Activated CD4-positive, alpha-beta T cell treated with anti-CD3 and anti-CD28 coated beads for 36 hours (primary cell): ENCODE measurements around the gene UBASH3A. TPM values are rescaled to one million over a fixed set of nuclear protein-coding genes. Genes with fewer than 3 reads are reported as not detected.

Experiments used
- ATAC-seq: fragments of 200-7000 bp; cut with Tn5 transposase; one replicate; pipeline ENCODE4 v1.10.0; 2021; ENCODE audit warnings: mild to moderate bottlenecking, moderate library complexity
- CTCF ChIA-PET: fragments of 350-600 bp; sonication (Branson Sonifier 250); formaldehyde crosslinking; loops from one replicate; lab custom pipeline; 2021; ENCODE audit warnings: antibody characterized with exemption; lab: Charles Lee
- POLR2A ChIA-PET: fragments of 350-600 bp; sonication (Branson Sonifier 250); formaldehyde crosslinking; loops from one replicate; lab custom pipeline; 2021; ENCODE audit warnings: antibody characterized with exemption, inconsistent platforms; lab: Charles Lee
- DNase-seq: peaks from one replicate; pipeline ENCODE4 v3.0.0-alpha.2; 2020
- H3K27ac Mint-ChIP-seq: one replicate; pipeline ENCODE4 v1.8.0; 2021; ENCODE audit warnings: mixed read lengths
- H3K27me3 Mint-ChIP-seq: one replicate; pipeline ENCODE4 v1.8.0; 2021; ENCODE audit warnings: mixed read lengths
- H3K36me3 Mint-ChIP-seq: one replicate; pipeline ENCODE4 v1.8.0; 2021; ENCODE audit warnings: low read depth, mixed read lengths
- H3K4me1 Mint-ChIP-seq: one replicate; pipeline ENCODE4 v1.8.0; 2021; ENCODE audit warnings: mixed read lengths
- H3K4me3 Mint-ChIP-seq: one replicate; pipeline ENCODE4 v1.8.0; 2021; ENCODE audit warnings: mild to moderate bottlenecking, moderate library complexity, mixed read lengths
- H3K9me3 Mint-ChIP-seq: one replicate; pipeline ENCODE4 v1.8.0; 2021; ENCODE audit warnings: low read depth, mixed read lengths
- intact Hi-C, 2 experiments: fragments of 100-400 bp; cut with DNase I in 1 of 2; cut with micrococcal nuclease in 1 of 2; formaldehyde crosslinking; loops; one replicate each; pipeline versions ENCODE4 v1.14.2 to v1.15.1; 2022 to 2024; cut with DNase I, micrococcal nuclease
- total RNA-seq, 2 experiments: library from RNA; stranded (reverse); gene quantifications; one replicate each; pipeline ENCODE4 v1.2.3, GENCODE V29; 2021

Gene UBASH3A
- total RNA-seq, 2 experiments from 2014 or later = 37.3 to 39.0 TPM

GRCh38 chr21:42427809-42428419 lies 24.2 kb downstream of the UBASH3A start:
- H3K27me3 Mint-ChIP-seq = no peaks in the 10 kb centered on the region
- H3K27ac Mint-ChIP-seq = no peak overlapping the region
- peaks cover 7% of the 10 kb centered on the region for H3K9me3 Mint-ChIP-seq
- CTCF ChIA-PET = interaction anchor here (0.6 kb wide), 1 partner anchor 118 kb away, joined by 4 read pairs; no protein-coding TSS in a partner anchor
- H3K36me3 Mint-ChIP-seq = peaks cover 71% of the 10 kb centered on the region
- intact Hi-C loops = loop anchor here in 1 of 2 experiments (5.0 kb wide), 2 partner anchors 36 to 91 kb away; no protein-coding TSS in a partner anchor
- DNase-seq (no peak), ATAC-seq (no peak)
- H3K4me1 Mint-ChIP-seq = peaks cover 50% of the 10 kb centered on the region
- POLR2A ChIA-PET = no interaction called here
- no peak overlapping the region for H3K4me3 Mint-ChIP-seq

- POLR2A ChIA-PET = no interaction called here
- CTCF ChIA-PET = interaction anchor here (0.7 to 1.2 kb wide), 3 partner anchors 12 to 61 kb away, joined by 3 to 4 read pairs (median 3); no protein-coding TSS in a partner anchor
- ATAC-seq = no peak
- H3K9me3 Mint-ChIP-seq = peaks cover 7% of the 10 kb centered on the region
- no peak overlapping the region for H3K4me3 Mint-ChIP-seq
- peaks cover 46% of the 10 kb centered on the region for H3K4me1 Mint-ChIP-seq
- DNase-seq = no peak
- intact Hi-C loops = loop anchor here in 1 of 2 experiments (5.0 kb wide), 2 partner anchors 37 to 92 kb away; no protein-coding TSS in a partner anchor
- peaks cover 71% of the 10 kb centered on the region for H3K36me3 Mint-ChIP-seq
- H3K27ac Mint-ChIP-seq = peak overlapping the region; percentile 14
- no peaks in the 10 kb centered on the region for H3K27me3 Mint-ChIP-seq
Observed at GRCh38 chr21:42429021-42429420, 25.3 kb downstream of the UBASH3A start.

GRCh38 chr21:42429856-42430255 lies 26.2 kb downstream of the UBASH3A start:
- Mint-ChIP-seq H3K27ac (no peak overlapping the region), H3K27me3 (no peaks in the 10 kb centered on the region), H3K36me3 (peaks cover 73% of the 10 kb centered on the region), H3K4me1 (peaks cover 46% of the 10 kb centered on the region), H3K9me3 (peaks cover 7% of the 10 kb centered on the region), H3K4me3 (no peak overlapping the region)
- no peak for ATAC-seq
- intact Hi-C loops = loop anchor here in 1 of 2 experiments (5.0 kb wide), 2 partner anchors 38 to 93 kb away; no protein-coding TSS in a partner anchor
- POLR2A ChIA-PET = interaction anchor here (0.8 kb wide), 1 partner anchor 36 kb away, joined by 3 read pairs; no protein-coding TSS in a partner anchor
- no peak for DNase-seq
- CTCF ChIA-PET = interaction anchor here (1.1 kb wide), 1 partner anchor 62 kb away, joined by 3 read pairs; no protein-coding TSS in a partner anchor

DNA sequence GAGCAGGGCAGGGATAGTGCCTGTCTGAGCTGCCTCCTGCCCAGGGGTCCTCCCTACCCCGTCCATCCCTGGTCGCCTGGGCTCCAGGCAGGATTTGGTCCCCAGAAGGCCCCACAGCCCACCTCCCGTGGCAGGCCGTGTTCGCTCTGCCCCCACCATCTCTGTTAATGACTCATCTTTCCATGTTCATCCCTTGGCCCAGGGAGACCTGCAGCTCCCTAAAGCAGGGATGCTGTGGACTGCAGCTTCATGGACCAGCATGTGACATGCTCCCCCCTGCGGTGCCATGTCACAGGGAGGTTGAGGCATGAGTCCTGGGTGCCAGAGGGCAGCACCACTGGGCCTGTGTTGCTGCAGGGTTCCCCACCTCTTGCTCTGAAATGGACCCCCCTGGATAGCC lies 26.8 kb downstream of the UBASH3A start:
- no peak for ATAC-seq
- H3K27me3 Mint-ChIP-seq = no peaks in the 10 kb centered on the region
- POLR2A ChIA-PET = interaction anchor here (0.8 kb wide), 1 partner anchor 37 kb away, joined by 3 read pairs; no protein-coding TSS in a partner anchor

DNA sequence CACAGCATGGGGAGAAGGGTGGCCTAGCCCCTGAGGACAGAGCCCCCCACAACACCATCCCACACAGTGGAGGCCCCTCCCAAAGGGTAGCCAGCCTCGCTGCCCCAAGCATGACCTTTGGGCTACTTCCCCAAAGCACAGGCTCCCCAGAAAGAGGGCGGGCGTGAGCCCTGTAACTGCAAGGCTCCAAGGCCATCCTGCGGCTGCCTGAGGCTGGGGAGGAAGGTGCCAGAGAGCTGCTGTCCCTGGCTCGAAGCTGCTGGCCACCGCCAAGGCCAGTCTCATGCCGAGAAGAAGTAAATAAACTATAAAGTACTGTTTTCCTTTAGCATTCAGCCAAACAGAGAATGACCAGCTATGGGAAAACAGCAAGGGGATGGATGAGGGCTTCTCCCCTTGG lies 27.5 kb downstream of the UBASH3A start:
- Mint-ChIP-seq H3K4me3 (no peak overlapping the region), H3K27ac (no peak overlapping the region), H3K36me3 (peaks cover 75% of the 10 kb centered on the region), H3K9me3 (peaks cover 7% of the 10 kb centered on the region), H3K27me3 (no peaks in the 10 kb centered on the region), H3K4me1 (peaks cover 40% of the 10 kb centered on the region)
- intact Hi-C loops = no loop called here
- DNase-seq = no peak
- ChIA-PET POLR2A (no interaction called here), CTCF (interaction anchor here (0.7 kb wide), 1 partner anchor 39 kb away, joined by 5 read pairs; no protein-coding TSS in a partner anchor)
- ATAC-seq = no peak

More for the DNA sequence above, 26.8 kb downstream of the UBASH3A start:
- DNase-seq = no peak
- CTCF ChIA-PET = no interaction called here
- Mint-ChIP-seq H3K36me3 (peaks cover 75% of the 10 kb centered on the region), H3K27ac (no peak overlapping the region), H3K4me3 (no peak overlapping the region), H3K9me3 (peaks cover 7% of the 10 kb centered on the region), H3K4me1 (peaks cover 45% of the 10 kb centered on the region)
- intact Hi-C loops = no loop called here

DNA sequence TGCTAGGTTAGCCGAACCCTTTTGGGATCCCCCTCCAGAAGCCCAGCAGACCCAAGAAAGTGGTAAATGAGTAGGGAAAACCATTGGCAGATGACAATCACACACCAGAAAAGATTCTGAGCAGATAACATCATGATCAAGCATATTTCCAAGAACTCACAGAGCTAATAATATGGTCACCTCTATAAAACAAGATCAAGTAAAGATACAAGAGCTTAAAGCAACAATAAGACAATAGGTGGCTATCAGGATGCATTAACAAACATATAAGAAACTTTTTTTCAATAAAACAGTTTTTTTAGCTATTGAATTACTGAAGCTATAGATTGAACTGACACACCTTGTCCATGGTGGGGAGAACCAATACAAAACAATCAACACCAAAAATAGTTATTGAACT lies 29.0 kb downstream of the UBASH3A start:
- peaks cover 72% of the 10 kb centered on the region for H3K36me3 Mint-ChIP-seq
- POLR2A ChIA-PET = no interaction called here

DNA sequence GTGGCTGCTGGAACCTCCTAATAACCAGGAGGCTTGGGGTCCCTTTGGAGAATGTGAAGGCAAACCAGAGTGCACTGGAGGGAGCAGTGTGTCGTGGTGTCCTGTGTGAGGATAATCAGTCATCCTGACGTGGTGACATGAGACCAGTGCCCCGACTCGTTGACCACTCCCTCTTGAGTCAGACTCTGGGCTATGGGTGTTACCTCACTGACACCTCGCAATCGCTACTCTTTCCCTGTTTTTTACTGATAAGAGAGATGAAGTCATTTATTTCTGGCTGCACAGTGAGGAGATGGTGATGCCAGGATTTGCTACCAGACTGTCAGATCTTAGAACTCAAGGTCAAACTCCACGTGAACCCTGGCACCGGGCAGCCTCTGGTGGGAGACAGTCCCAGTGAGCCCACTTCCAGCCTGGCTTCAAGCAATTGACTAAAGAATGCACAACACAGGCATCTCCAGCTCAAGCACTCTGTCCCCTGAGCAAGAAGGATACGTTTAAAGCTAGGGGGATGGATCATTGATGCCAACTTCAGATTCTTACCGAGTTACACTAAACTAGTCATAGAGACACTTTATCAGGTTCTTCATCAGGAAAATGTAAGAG lies 30.3 kb downstream of the UBASH3A start:
- intact Hi-C loops = no loop called here
- Mint-ChIP-seq H3K36me3 (peaks cover 77% of the 10 kb centered on the region), H3K27me3 (no peaks in the 10 kb centered on the region), H3K4me3 (no peak overlapping the region), H3K27ac (peak overlapping the region; percentile 79), H3K4me1 (peaks cover 46% of the 10 kb centered on the region), H3K9me3 (peaks cover 7% of the 10 kb centered on the region)
- ATAC-seq (peak; percentile 82), DNase-seq (no peak)
- ChIA-PET POLR2A (interaction anchor here (0.5 kb wide), 1 partner anchor 195 kb away, joined by 4 read pairs; no protein-coding TSS in a partner anchor), CTCF (no interaction called here)

More for the DNA sequence above, 29.0 kb downstream of the UBASH3A start:
- ATAC-seq (no peak), DNase-seq (no peak)
- intact Hi-C loops = no loop called here
- H3K27ac Mint-ChIP-seq = no peak overlapping the region
- peaks cover 38% of the 10 kb centered on the region for H3K4me1 Mint-ChIP-seq
- CTCF ChIA-PET = interaction anchor here (0.7 to 1.2 kb wide), 2 partner anchors 19 to 96 kb away, joined by 3 to 5 read pairs; no protein-coding TSS in a partner anchor
- no peaks in the 10 kb centered on the region for H3K27me3 Mint-ChIP-seq
- peaks cover 7% of the 10 kb centered on the region for H3K9me3 Mint-ChIP-seq
- no peak overlapping the region for H3K4me3 Mint-ChIP-seq

DNA sequence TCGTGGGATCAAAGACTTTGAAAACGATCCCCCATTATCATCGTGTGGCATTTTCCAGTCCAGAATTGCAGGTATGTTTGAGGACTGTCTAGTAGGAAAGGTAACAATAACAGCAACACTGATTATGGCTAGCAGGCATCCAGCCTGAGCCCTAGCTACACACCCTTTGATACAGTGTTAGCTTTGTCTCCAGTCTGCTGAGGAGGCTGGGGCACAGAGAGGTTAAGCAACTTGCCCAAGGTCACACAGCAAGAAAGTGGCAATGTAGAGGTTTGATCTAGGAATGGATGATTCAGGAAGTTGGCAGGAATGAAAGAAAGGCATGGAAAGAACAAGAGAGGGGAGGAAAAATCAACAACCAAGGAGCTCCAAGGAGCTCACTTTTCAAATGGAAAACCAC lies 31.2 kb downstream of the UBASH3A start:
- no peak overlapping the region for H3K4me3 Mint-ChIP-seq
- ChIA-PET POLR2A (interaction anchor here (0.5 kb wide), 1 partner anchor 196 kb away, joined by 4 read pairs; no protein-coding TSS in a partner anchor), CTCF (no interaction called here)
- peaks cover 55% of the 10 kb centered on the region for H3K4me1 Mint-ChIP-seq
- ATAC-seq (no peak), DNase-seq (no peak)
- intact Hi-C loops = no loop called here
- peaks cover 11% of the 10 kb centered on the region for H3K9me3 Mint-ChIP-seq
- H3K36me3 Mint-ChIP-seq = peaks cover 82% of the 10 kb centered on the region
- no peaks in the 10 kb centered on the region for H3K27me3 Mint-ChIP-seq
- H3K27ac Mint-ChIP-seq = peak overlapping the region; percentile 79

DNA sequence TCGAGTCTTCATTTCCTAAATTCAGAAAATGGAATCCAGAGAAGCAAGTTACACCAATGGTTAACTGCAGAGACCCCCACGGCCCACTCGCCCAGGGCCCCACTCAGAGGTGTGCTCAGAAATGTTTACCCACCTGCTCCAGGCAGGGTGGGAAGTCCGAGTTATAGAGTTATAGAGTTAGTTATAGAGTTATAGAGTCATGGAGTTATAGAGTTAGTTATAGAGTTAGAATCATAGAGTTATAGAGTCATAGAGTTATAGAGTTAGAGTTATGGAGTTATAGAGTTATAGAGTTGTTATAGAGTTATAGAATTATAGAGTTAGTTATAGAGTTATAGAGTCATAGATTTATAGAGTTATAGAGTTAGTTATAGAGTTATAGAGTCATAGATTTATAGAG lies 31.7 kb downstream of the UBASH3A start:
- no peaks in the 10 kb centered on the region for H3K27me3 Mint-ChIP-seq
- peaks cover 87% of the 10 kb centered on the region for H3K36me3 Mint-ChIP-seq
- peaks cover 11% of the 10 kb centered on the region for H3K9me3 Mint-ChIP-seq
- intact Hi-C loops = no loop called here
- peaks cover 60% of the 10 kb centered on the region for H3K4me1 Mint-ChIP-seq
- DNase-seq (no peak), ATAC-seq (no peak)
- H3K4me3 Mint-ChIP-seq = no peak overlapping the region
- H3K27ac Mint-ChIP-seq = peak overlapping the region; percentile 79
- POLR2A ChIA-PET = no interaction called here
- CTCF ChIA-PET = interaction anchor here (0.9 kb wide), 1 partner anchor 74 kb away, joined by 4 read pairs; no protein-coding TSS in a partner anchor

- ChIA-PET POLR2A (no interaction called here), CTCF (interaction anchor here (0.9 to 1.1 kb wide), 2 partner anchors 75 to 97 kb away, joined by 3 to 4 read pairs; no protein-coding TSS in a partner anchor)
- peaks cover 92% of the 10 kb centered on the region for H3K36me3 Mint-ChIP-seq
- peaks cover 64% of the 10 kb centered on the region for H3K4me1 Mint-ChIP-seq
- no peak for ATAC-seq
- no peak overlapping the region for H3K4me3 Mint-ChIP-seq
- H3K9me3 Mint-ChIP-seq = peaks cover 11% of the 10 kb centered on the region
- H3K27me3 Mint-ChIP-seq = no peaks in the 10 kb centered on the region
- intact Hi-C loops = no loop called here
- H3K27ac Mint-ChIP-seq = no peak overlapping the region
- DNase-seq = no peak
Observed at GRCh38 chr21:42435833-42436232, 32.1 kb downstream of the UBASH3A start.

- H3K27me3 Mint-ChIP-seq = no peaks in the 10 kb centered on the region
- CTCF ChIA-PET = interaction anchor here (0.7 to 1.1 kb wide), 3 partner anchors 36 to 1266 kb away, joined by 3 read pairs; no protein-coding TSS in a partner anchor
- no peak overlapping the region for H3K4me3 Mint-ChIP-seq
- H3K36me3 Mint-ChIP-seq = peaks cover 90% of the 10 kb centered on the region
- ATAC-seq (no peak), DNase-seq (no peak)
- H3K9me3 Mint-ChIP-seq = peaks cover 11% of the 10 kb centered on the region
- intact Hi-C loops = no loop called here
- H3K4me1 Mint-ChIP-seq = peaks cover 68% of the 10 kb centered on the region
- POLR2A ChIA-PET = no interaction called here
- no peak overlapping the region for H3K27ac Mint-ChIP-seq
Observed at GRCh38 chr21:42436914-42437313, 33.2 kb downstream of the UBASH3A start.
